ENCODE measurements around the gene MAK.

The MAK gene

GRCh38 chr6:10759884-10760329, 78.4 kb downstream of the MAK start:
- TF ChIP-seq FOXP2 (optimal IDR thresholded peaks at IDR 0.05; ENCODE audit: borderline replicate concordance, extremely low read depth, extremely low read length, insufficient read depth) (no peak), SIN3A (IDR thresholded peaks at IDR 0.05; ENCODE audit: borderline replicate concordance, insufficient read depth, low read length) (no peak), REST (IDR thresholded peaks at IDR 0.05; ENCODE audit: insufficient read depth in 1 of 2, low read depth in 2 of 2, low read length in 2 of 2) (no peak), POLR2AphosphoS5 (IDR thresholded peaks at IDR 0.05; ENCODE audit: low read depth, low read length) (no peak), TAF1 (IDR thresholded peaks at IDR 0.05; ENCODE audit: borderline replicate concordance, insufficient read depth, low read length) (no peak)

GRCh38 chr6:10759312-10759839, 79.0 kb downstream of the MAK start:
- TF ChIP-seq REST (IDR thresholded peaks at IDR 0.05; ENCODE audit: insufficient read depth in 1 of 2, low read depth in 2 of 2, low read length in 2 of 2) = no peak
- TF ChIP-seq SIN3A (IDR thresholded peaks at IDR 0.05; ENCODE audit: borderline replicate concordance, insufficient read depth, low read length) = no peak
- TF ChIP-seq TAF1 (IDR thresholded peaks at IDR 0.05; ENCODE audit: borderline replicate concordance, insufficient read depth, low read length) = no peak
- no peak for TF ChIP-seq FOXP2 (optimal IDR thresholded peaks at IDR 0.05; ENCODE audit: borderline replicate concordance, extremely low read depth, extremely low read length, insufficient read depth)
- TF ChIP-seq POLR2AphosphoS5 (IDR thresholded peaks at IDR 0.05; ENCODE audit: low read depth, low read length) = no peak

DNA sequence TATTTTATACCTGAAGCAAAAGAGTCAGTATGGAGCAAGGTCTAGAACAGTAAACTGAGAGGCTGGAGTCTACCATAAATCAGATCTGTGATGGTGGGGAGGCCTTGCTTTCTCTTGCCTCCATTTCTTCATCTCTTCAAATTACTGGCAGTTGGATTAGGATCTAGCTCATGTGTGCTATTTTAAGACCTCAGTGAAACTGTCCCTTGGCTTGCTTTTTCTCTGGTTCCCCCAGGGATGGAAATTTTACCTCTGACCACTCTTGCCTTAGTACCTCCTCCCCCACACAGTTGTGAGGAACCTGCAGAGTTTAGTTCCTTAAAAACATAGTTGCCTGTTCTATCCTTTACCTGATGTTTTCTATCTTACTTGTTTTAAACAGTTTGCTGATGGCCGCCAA, 82.3 kb downstream of the MAK start:
- no peak for TF ChIP-seq POLR2AphosphoS5 (IDR thresholded peaks at IDR 0.05; ENCODE audit: low read depth, low read length)
- no peak for TF ChIP-seq SIN3A (IDR thresholded peaks at IDR 0.05; ENCODE audit: borderline replicate concordance, insufficient read depth, low read length)
- TF ChIP-seq REST (IDR thresholded peaks at IDR 0.05; ENCODE audit: insufficient read depth in 1 of 2, low read depth in 2 of 2, low read length in 2 of 2) = no peak
- no peak for TF ChIP-seq FOXP2 (optimal IDR thresholded peaks at IDR 0.05; ENCODE audit: borderline replicate concordance, extremely low read depth, extremely low read length, insufficient read depth)
- TF ChIP-seq TAF1 (IDR thresholded peaks at IDR 0.05; ENCODE audit: borderline replicate concordance, insufficient read depth, low read length) = no peak

DNA sequence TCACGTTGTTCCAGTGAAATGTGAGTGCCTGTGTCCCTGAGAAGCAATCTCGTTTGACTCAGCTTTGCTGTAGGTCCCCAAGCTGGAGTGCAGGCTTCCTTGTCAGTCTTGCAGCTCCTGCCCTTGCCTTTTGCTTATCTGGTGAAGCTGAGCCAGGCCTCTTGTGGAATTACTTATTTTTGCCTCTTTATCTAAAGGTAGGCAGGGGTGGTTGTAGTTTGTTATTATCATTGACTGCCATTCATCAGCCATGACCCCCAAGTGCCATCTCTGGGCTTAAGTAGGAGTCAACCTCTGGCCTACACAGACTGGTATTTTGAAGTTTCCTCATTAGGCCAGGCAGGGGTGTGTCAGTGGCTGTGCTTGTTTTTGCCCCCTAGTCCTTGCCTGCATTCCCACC, 88.6 kb downstream of the MAK start:
- no peak for TF ChIP-seq SIN3A (IDR thresholded peaks at IDR 0.05; ENCODE audit: borderline replicate concordance, insufficient read depth, low read length)
- no peak for TF ChIP-seq POLR2AphosphoS5 (IDR thresholded peaks at IDR 0.05; ENCODE audit: low read depth, low read length)
- TF ChIP-seq TAF1 (IDR thresholded peaks at IDR 0.05; ENCODE audit: borderline replicate concordance, insufficient read depth, low read length) = no peak
- no peak for TF ChIP-seq REST (IDR thresholded peaks at IDR 0.05; ENCODE audit: insufficient read depth in 1 of 2, low read depth in 2 of 2, low read length in 2 of 2)
- no peak for TF ChIP-seq FOXP2 (optimal IDR thresholded peaks at IDR 0.05; ENCODE audit: borderline replicate concordance, extremely low read depth, extremely low read length, insufficient read depth)

All from PFSK-1 (cell line).